TTC549 (cell line): ENCODE results near the gene ARGFX.

Experiments used
- FAIRE-seq: peaks from 2 replicates; lab custom pipeline; 2012; peaks lifted over from hg19 to GRCh38; lab: Jason Lieb, UNC

The ARGFX gene

GRCh38 chr3:121601212-121601812 is 33.6 kb downstream of the ARGFX start:
- FAIRE-seq = no peak

GRCh38 chr3:121604759-121605158 is 37.0 kb downstream of the ARGFX start:
- no peak for FAIRE-seq

- no peak for FAIRE-seq
These were observed 38.4 kb downstream of the ARGFX start for GRCh38 chr3:121606106-121606505.
